Activated CD4-positive, alpha-beta T cell treated with anti-CD3 and anti-CD28 coated beads for 1 hour (primary cell): ENCODE results near the gene RASL10B.

Source experiments
- DNase-seq: peaks from one replicate; pipeline ENCODE4 v3.0.0-alpha.2; 2020

RASL10B gene

GRCh38 chr17:35723735-35724134 lies 7.7 kb upstream of the RASL10B start:
- DNase-seq = no peak

GRCh38 chr17:35725058-35725457 lies 6.4 kb upstream of the RASL10B start:
- no peak for DNase-seq

GRCh38 chr17:35725802-35726126 lies 5.7 kb upstream of the RASL10B start:
- DNase-seq = no peak

GRCh38 chr17:35726127-35726952 lies 5.1 kb upstream of the RASL10B start:
- no peak for DNase-seq

- DNase-seq = no peak
Measured at GRCh38 chr17:35726953-35727460, 4.4 kb upstream of the RASL10B start.

GRCh38 chr17:35727635-35728034 lies 3.8 kb upstream of the RASL10B start:
- DNase-seq = no peak

GRCh38 chr17:35728551-35728950 lies 2.9 kb upstream of the RASL10B start:
- no peak for DNase-seq

- DNase-seq = no peak
Measured at GRCh38 chr17:35729405-35729833, 2.0 kb upstream of the RASL10B start.

- no peak for DNase-seq
Measured at GRCh38 chr17:35730400-35731005, 936 bp upstream of the RASL10B start.

GRCh38 chr17:35731917-35732805 lies 722 bp downstream of the RASL10B start:
- DNase-seq = no peak

GRCh38 chr17:35732806-35733136 lies 1.3 kb downstream of the RASL10B start:
- no peak for DNase-seq

- DNase-seq = no peak
Measured at GRCh38 chr17:35733366-35733765, 1.9 kb downstream of the RASL10B start.

- no peak for DNase-seq
Measured at GRCh38 chr17:35734396-35734795, 3.0 kb downstream of the RASL10B start.

- DNase-seq = no peak
Measured at GRCh38 chr17:35735036-35735805, 3.8 kb downstream of the RASL10B start.

GRCh38 chr17:35736236-35736635 lies 4.8 kb downstream of the RASL10B start:
- no peak for DNase-seq

- no peak for DNase-seq
Measured at GRCh38 chr17:35738519-35739133, 7.2 kb downstream of the RASL10B start.

GRCh38 chr17:35740216-35740615 lies 8.8 kb downstream of the RASL10B start:
- no peak for DNase-seq

- DNase-seq = no peak
Measured at GRCh38 chr17:35740997-35741931, 9.8 kb downstream of the RASL10B start.

- DNase-seq = no peak
Measured at GRCh38 chr17:35742496-35742895, 11.1 kb downstream of the RASL10B start.

GRCh38 chr17:35742896-35743477 lies 11.5 kb downstream of the RASL10B start:
- no peak for DNase-seq
